Stomach (tissue), 9 donors: Measurements from ENCODE around the gene SCYGR2. TPM values are rescaled to one million over a fixed set of nuclear protein-coding genes. Genes with fewer than 3 reads are reported as not detected.
A peak's percentile ranks its signal among the peaks of the same experiment; 100 is the strongest.

Experiments used
- DNase-seq, 2 donors: peaks; one replicate each; pipeline versions ENCODE4 v3.0.0 to v3.0.0-alpha.2; 2013 to 2019
- H3K27ac ChIP-seq, 5 donors: fragments of 200-600 bp in 4 of 5; sonication (generic) in 4 of 5; one replicate each; pipeline ENCODE4 v1.5.1; 2013 to 2019; ENCODE audit warnings: mild to moderate bottlenecking in 1 of 5, moderate library complexity in 1 of 5
- H3K27me3 ChIP-seq, 3 donors: fragments of 200-600 bp; sonication (generic); one replicate each; pipeline ENCODE4 v1.5.1; 2017 to 2019; ENCODE audit warnings: mixed run types in 1 of 3
- H3K36me3 ChIP-seq, 4 donors: fragments of 200-600 bp; sonication (generic); 1 replicate in 3 of 4; 2 replicates in 1 of 4; pipeline ENCODE4 v1.5.1; 2016 to 2019
- H3K4me1 ChIP-seq, 4 donors: fragments of 200-600 bp; sonication (generic); one replicate each; pipeline ENCODE4 v1.5.1; 2016 to 2019
- H3K4me3 ChIP-seq, 4 donors: fragments of 200-600 bp; sonication (generic) in 3 of 4; one replicate each; pipeline ENCODE4 v1.5.1; 2016 to 2019; ENCODE audit warnings: mild to moderate bottlenecking in 1 of 4
- H3K9me3 ChIP-seq, 4 donors: fragments of 200-600 bp; sonication (generic); one replicate each; pipeline ENCODE4 v1.5.1; 2016 to 2019
- EP300 ChIP-seq: sonication (generic); formaldehyde crosslinking; IDR thresholded peaks from one replicate; pipeline ENCODE4 v1.6.1; 2017; ENCODE audit warnings: antibody characterized with exemption
- POLR2A ChIP-seq, 4 donors: fragments of 450-650 bp; IDR thresholded peaks; one replicate each; pipeline ENCODE4 v1.6.1; 2016; ENCODE audit warnings: antibody characterized with exemption in 4 of 4, control low read depth in 2 of 4, mild to moderate bottlenecking in 1 of 4, moderate library complexity in 1 of 4
- POLR2AphosphoS5 ChIP-seq, 3 donors: sonication (generic); formaldehyde crosslinking; IDR thresholded peaks; one replicate each; pipeline ENCODE4 v1.6.1; 2016; ENCODE audit warnings: antibody characterized with exemption in 3 of 3
- WGBS, 5 donors: extraction: QIAGEN DNeasy Blood & Tissue Kit in 3 of 5; methylation state at CpG; one replicate each; pipeline versions ENCODE4 v1.1.5 to v1.1.7; 2013 to 2018; 5-methylcytosine and 5-hydroxymethylcytosine counted together
- intact Hi-C: fragments of 100-400 bp; cut with DNase I; formaldehyde crosslinking; loops from one replicate; pipeline ENCODE4 v1.15.1; 2023; ENCODE audit warnings: low total_unique reads
- polyA plus RNA-seq, 3 donors: library from polyadenylated mRNA; stranded (reverse); fragments of 200-250 nt; gene quantifications; one replicate each; pipeline ENCODE4 v1.2.3, GENCODE V29; 2013
- total RNA-seq, 5 donors: library from RNA; depleted of rRNA; stranded (reverse); fragments of >200 nt; gene quantifications; one replicate each; pipeline versions ENCODE4 v1.1.0 to v1.2.3, GENCODE V29; 2014 to 2016
- TF ChIP-seq, protein P1 (sequence below), 7 experiments: fragments of 450-650 bp in 4 of 7; fragments of 200-600 bp in 3 of 7; sonication (generic) in 3 of 7; IDR thresholded peaks; one replicate each; pipeline ENCODE4 v1.5.1; 2016 to 2019; ENCODE audit warnings: antibody characterized with exemption in 7 of 7, control low read depth in 2 of 7, mild to moderate bottlenecking in 1 of 7
- donor health status: healthy with polysubstance abuse.
- donor health status: Bipolar disorder and iron deficiency.
- donor health status: healthy.

The SCYGR2 gene
- total and polyA plus RNA-seq, 8 donors, result not detected

DNA sequence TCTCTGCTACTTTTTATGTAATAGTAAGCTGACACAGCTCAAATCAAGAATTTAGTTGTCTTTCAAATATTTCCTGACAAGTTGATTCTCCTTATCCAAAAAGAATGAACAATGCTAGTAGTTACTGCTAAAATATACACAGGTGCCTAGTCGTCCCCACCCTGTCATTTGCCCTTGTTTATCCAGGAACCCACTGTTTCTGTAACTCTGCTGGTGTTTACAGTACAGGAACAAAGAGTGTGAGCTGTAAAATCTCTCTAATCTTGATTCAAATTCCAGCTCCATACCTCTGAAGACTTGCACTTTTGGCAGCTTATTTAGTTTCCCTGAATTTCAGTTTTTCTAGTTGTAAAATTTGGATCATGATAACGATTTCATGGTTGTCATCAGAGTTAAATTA, 21.1 kb upstream of the SCYGR2 start:
- Histone ChIP-seq H3K4me3 (no peak overlapping the region), H3K27ac (no peak overlapping the region), H3K4me1 (no peaks in the 10 kb centered on the region), H3K27me3 (no peaks in the 10 kb centered on the region), H3K36me3 (no peaks in the 10 kb centered on the region), H3K9me3 (peaks cover 0 to 8% (median 4%) of the 10 kb centered on the region in 4 donors)
- intact Hi-C loops, result no loop called here
- DNase-seq, result peak in 1 of 2 donors; percentile 29
- TF ChIP-seq EP300 (no peak), POLR2A (IDR thresholded peaks at IDR 0.05) (no peak), POLR2AphosphoS5 (IDR thresholded peaks at IDR 0.05) (no peak)
- TF ChIP-seq, protein P1, sequence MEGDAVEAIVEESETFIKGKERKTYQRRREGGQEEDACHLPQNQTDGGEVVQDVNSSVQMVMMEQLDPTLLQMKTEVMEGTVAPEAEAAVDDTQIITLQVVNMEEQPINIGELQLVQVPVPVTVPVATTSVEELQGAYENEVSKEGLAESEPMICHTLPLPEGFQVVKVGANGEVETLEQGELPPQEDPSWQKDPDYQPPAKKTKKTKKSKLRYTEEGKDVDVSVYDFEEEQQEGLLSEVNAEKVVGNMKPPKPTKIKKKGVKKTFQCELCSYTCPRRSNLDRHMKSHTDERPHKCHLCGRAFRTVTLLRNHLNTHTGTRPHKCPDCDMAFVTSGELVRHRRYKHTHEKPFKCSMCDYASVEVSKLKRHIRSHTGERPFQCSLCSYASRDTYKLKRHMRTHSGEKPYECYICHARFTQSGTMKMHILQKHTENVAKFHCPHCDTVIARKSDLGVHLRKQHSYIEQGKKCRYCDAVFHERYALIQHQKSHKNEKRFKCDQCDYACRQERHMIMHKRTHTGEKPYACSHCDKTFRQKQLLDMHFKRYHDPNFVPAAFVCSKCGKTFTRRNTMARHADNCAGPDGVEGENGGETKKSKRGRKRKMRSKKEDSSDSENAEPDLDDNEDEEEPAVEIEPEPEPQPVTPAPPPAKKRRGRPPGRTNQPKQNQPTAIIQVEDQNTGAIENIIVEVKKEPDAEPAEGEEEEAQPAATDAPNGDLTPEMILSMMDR (IDR thresholded peaks at IDR 0.05), result no peak
- 17 to 37% (median 26%) methylated on average over 2 of the region's 2 CpGs for WGBS, 5 donors

DNA sequence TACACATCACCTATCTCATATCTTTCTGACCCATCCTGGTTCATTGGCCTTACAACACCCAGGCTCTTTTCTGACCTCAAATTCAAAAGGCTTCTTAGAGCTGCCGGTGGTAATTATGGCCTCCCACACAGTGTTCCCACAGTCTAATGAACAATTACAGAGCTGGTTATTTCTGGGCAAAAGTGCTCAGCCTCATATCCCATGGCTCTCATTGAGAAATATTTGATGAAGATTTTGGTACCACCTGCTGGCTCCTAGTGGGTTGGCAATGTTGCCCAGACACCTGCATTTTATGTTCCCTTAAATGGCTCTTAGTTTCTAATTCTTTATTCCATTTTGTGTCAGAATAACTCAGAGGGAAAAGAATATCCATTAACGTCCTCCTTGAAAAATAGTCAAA, 20.1 kb upstream of the SCYGR2 start:
- Histone ChIP-seq H3K4me3 (no peak overlapping the region), H3K27me3 (no peaks in the 10 kb centered on the region), H3K4me1 (no peaks in the 10 kb centered on the region), H3K36me3 (no peaks in the 10 kb centered on the region), H3K27ac (no peak overlapping the region), H3K9me3 (peaks cover 0 to 18% (median 12%) of the 10 kb centered on the region in 4 donors)
- WGBS, 5 donors, result 73 to 84% (median 78%) methylated on average over 2 of the region's 2 CpGs
- intact Hi-C loops, result no loop called here
- TF ChIP-seq, protein P1 (IDR thresholded peaks at IDR 0.05), result peak in 1 of 7 experiments; percentile 2
- TF ChIP-seq POLR2AphosphoS5 (IDR thresholded peaks at IDR 0.05), result no peak
- no peak for TF ChIP-seq EP300
- DNase-seq, result no peak

DNA sequence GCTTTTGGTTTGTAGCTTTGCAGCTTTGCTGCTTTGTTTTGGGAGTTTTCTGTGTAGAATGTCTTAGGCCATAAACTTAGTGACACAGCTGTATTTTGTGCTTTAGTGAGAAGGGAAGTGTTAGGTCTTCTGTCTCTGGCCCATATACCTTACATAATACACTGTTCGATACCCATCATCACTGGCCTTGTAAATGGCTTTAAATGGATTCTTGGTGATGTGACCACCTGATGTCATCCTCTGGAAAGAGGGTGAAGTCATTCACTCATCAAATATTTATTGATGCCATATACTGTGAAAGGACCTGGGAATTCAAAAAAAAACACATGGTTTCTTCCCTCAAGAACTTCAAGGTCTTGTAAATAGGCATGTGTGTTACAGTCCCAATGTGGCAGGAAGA, 18.9 kb upstream of the SCYGR2 start:
- 62 to 100% (median 100%) methylated on average over 1 of the region's 1 CpG for WGBS, 5 donors
- intact Hi-C loops, result no loop called here

DNA sequence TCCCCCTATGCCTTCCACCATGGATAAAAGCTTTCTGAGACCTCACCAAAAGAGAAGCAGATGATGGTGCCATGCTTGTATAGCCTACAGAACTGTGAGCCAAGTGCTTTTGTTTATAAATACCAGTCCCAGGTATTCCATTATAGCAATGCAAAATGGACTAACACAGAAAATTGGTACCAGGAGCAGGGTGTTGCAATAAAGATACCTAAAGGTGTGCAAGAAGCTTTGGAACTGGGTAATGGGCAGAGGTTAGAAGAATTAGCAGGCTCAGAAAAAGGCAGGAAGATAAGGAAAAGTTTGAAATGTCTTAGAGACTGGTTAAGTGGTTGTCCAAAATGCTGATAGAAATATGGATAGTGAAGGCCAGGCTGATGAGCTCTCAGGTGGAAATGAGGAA, 16.3 kb upstream of the SCYGR2 start:
- DNase-seq, result no peak
- intact Hi-C loops, result no loop called here
- Histone ChIP-seq H3K9me3 (peaks cover 0 to 18% (median 13%) of the 10 kb centered on the region in 4 donors), H3K27ac (no peak overlapping the region), H3K4me3 (no peak overlapping the region), H3K36me3 (no peaks in the 10 kb centered on the region), H3K27me3 (no peaks in the 10 kb centered on the region), H3K4me1 (no peaks in the 10 kb centered on the region)
- TF ChIP-seq, protein P1 (IDR thresholded peaks at IDR 0.05), result no peak
- TF ChIP-seq POLR2A (IDR thresholded peaks at IDR 0.05) (no peak), EP300 (no peak), POLR2AphosphoS5 (IDR thresholded peaks at IDR 0.05) (no peak)

More for the DNA sequence above, 18.9 kb upstream of the SCYGR2 start:
- no peaks in the 10 kb centered on the region for H3K36me3 ChIP-seq
- H3K27ac ChIP-seq, result no peak overlapping the region
- no peaks in the 10 kb centered on the region for H3K4me1 ChIP-seq
- no peaks in the 10 kb centered on the region for H3K27me3 ChIP-seq
- DNase-seq, result no peak
- TF ChIP-seq, protein P1 (IDR thresholded peaks at IDR 0.05), result no peak
- TF ChIP-seq POLR2AphosphoS5 (IDR thresholded peaks at IDR 0.05) (no peak), POLR2A (IDR thresholded peaks at IDR 0.05) (no peak), EP300 (no peak)
- peaks cover 0 to 18% (median 13%) of the 10 kb centered on the region in 4 donors for H3K9me3 ChIP-seq
- no peak overlapping the region for H3K4me3 ChIP-seq
